Neural crest cell (in vitro differentiated cells): Measurements from ENCODE around the gene CCDC39. TPM values are rescaled to one million over a fixed set of nuclear protein-coding genes. Genes with fewer than 3 reads are reported as not detected.

ENCODE experiments used
- DNase-seq: peaks from one replicate; pipeline ENCODE4 v3.0.0; 2021; ENCODE audit warnings: low read depth, mixed read lengths, low spot score
- H3K27ac Mint-ChIP-seq: one replicate; pipeline ENCODE4 v1.8.0; 2021; ENCODE audit warnings: mild to moderate bottlenecking, mixed read lengths; ENCODE audit not compliant: unreplicated experiment
- H3K27me3 Mint-ChIP-seq: 2 replicates; pipeline ENCODE4 v1.8.0; 2021; ENCODE audit warnings: low read depth, mild to moderate bottlenecking, mixed read lengths
- H3K36me3 Mint-ChIP-seq: 2 replicates; pipeline ENCODE4 v1.8.0; 2021; ENCODE audit warnings: low read depth, mild to moderate bottlenecking, mixed read lengths
- H3K4me1 Mint-ChIP-seq: 2 replicates; pipeline ENCODE4 v1.8.0; 2021; ENCODE audit warnings: mixed read lengths
- H3K4me3 Mint-ChIP-seq: one replicate; pipeline ENCODE4 v1.8.0; 2021; ENCODE audit warnings: mild to moderate bottlenecking, mixed read lengths
- H3K9me3 Mint-ChIP-seq: 2 replicates; pipeline ENCODE4 v1.8.0; 2021; ENCODE audit warnings: mixed read lengths
- total RNA-seq: library from RNA; stranded (reverse); gene quantifications from 2 replicates; pipeline ENCODE4 v1.2.1, GENCODE V29; 2021
- TF ChIP-seq, protein P1 (sequence below): fragments of 200-600 bp; sonication (generic); conservative IDR thresholded peaks from 2 replicates; pipeline ENCODE4 v1.5.0; 2021; ENCODE audit warnings: antibody characterized with exemption, mild to moderate bottlenecking

CCDC39 gene
- total RNA-seq, 1 donor from 2014 or later = 0.07 TPM

DNA sequence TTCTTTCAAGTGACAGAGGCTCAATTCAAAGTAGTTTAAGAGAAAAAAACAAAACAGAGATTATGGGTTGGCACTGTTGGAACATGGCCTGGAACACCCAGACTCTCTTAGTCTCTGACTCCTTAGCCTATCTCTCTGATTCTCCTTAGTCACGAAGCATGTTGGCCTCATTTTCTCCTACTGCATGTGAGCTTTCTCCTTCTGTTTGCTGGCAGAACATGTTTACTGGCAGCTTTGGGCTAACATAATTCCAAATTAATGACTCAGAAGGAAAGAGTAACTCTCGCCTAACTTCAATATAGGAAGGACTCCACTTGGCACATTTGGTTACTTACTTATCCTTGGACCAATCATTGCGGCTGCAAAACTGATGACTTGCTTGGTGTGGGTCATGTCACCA lies 21.7 kb upstream of the CCDC39 start:
- Mint-ChIP-seq H3K9me3 (peaks cover 6% of the 10 kb centered on the region), H3K36me3 (peaks cover 5% of the 10 kb centered on the region), H3K4me3 (no peak overlapping the region), H3K27me3 (peaks cover 17% of the 10 kb centered on the region), H3K27ac (no peak overlapping the region), H3K4me1 (no peaks in the 10 kb centered on the region)
- TF ChIP-seq, protein P1, sequence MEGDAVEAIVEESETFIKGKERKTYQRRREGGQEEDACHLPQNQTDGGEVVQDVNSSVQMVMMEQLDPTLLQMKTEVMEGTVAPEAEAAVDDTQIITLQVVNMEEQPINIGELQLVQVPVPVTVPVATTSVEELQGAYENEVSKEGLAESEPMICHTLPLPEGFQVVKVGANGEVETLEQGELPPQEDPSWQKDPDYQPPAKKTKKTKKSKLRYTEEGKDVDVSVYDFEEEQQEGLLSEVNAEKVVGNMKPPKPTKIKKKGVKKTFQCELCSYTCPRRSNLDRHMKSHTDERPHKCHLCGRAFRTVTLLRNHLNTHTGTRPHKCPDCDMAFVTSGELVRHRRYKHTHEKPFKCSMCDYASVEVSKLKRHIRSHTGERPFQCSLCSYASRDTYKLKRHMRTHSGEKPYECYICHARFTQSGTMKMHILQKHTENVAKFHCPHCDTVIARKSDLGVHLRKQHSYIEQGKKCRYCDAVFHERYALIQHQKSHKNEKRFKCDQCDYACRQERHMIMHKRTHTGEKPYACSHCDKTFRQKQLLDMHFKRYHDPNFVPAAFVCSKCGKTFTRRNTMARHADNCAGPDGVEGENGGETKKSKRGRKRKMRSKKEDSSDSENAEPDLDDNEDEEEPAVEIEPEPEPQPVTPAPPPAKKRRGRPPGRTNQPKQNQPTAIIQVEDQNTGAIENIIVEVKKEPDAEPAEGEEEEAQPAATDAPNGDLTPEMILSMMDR = no peak
- no peak for DNase-seq

DNA sequence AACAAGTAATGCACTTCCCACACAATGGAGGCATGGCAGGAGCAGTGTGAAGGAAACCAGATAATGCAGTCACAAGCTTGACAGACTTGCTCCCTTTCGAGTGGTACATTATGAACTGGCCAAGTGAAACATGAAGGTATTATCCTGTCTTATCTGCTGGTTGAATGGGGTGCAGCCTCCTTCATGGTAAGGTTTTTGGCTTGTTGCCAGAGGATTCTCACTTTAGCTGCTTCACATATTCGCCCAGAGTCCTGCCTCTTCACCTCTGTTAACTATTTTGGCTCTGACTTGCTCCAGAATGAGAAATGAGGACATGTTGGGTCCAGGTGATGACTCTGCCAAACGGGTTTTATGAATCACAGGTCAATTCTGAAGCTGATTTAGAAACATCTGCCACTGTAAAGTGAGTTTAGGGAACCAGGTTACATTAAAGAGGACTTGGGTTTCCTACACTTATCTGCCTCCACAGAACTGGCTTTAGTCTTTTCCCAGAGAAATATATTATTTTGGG lies 19.5 kb upstream of the CCDC39 start:
- TF ChIP-seq, protein P1 = no peak
- Mint-ChIP-seq H3K4me1 (no peaks in the 10 kb centered on the region), H3K27me3 (peaks cover 22% of the 10 kb centered on the region), H3K9me3 (no peaks in the 10 kb centered on the region), H3K36me3 (peaks cover 2% of the 10 kb centered on the region), H3K27ac (no peak overlapping the region), H3K4me3 (no peak overlapping the region)
- no peak for DNase-seq

DNA sequence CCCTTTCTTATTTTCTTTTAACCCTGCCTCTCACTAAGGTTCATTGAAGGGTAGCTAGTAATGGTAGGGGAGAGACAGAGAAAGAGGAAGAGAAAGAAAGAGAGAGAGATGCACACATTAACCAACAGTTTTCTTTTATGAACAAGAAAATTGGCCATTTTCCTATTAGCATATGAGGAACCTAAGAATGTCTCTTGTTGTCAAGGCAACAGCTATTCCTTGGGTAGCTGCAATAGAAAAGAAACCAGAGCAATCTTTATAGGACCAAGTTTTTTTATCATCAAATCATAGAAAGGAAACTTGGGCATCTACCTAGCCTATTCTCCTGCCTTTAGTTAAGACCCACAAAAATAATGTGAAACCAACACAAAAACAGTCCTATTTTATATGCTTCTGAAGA lies 15.0 kb upstream of the CCDC39 start:
- Mint-ChIP-seq H3K27ac (no peak overlapping the region), H3K27me3 (peaks cover 24% of the 10 kb centered on the region), H3K4me3 (no peak overlapping the region), H3K4me1 (no peaks in the 10 kb centered on the region), H3K36me3 (no peaks in the 10 kb centered on the region), H3K9me3 (no peaks in the 10 kb centered on the region)
- no peak for DNase-seq
- TF ChIP-seq, protein P1 = no peak

DNA sequence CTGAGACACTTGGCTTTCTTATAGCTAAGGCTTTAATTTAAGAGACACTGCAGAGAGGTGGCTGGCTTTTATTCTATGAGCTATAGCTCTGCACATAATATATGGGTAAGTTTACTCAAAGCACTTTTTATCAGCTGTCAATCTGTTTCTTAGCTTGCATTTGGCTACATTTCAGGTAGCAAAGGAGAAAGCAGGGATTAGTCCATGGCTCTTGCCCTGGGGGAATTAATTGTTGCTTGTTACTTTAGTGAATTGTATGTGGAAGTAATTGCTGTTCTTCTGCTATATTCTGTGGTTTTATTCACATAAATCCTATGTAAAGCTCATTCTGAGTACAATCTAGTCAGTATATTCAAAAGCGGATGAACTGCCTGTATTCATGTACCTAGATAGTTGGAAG lies 14.4 kb upstream of the CCDC39 start:
- no peaks in the 10 kb centered on the region for H3K9me3 Mint-ChIP-seq

DNA sequence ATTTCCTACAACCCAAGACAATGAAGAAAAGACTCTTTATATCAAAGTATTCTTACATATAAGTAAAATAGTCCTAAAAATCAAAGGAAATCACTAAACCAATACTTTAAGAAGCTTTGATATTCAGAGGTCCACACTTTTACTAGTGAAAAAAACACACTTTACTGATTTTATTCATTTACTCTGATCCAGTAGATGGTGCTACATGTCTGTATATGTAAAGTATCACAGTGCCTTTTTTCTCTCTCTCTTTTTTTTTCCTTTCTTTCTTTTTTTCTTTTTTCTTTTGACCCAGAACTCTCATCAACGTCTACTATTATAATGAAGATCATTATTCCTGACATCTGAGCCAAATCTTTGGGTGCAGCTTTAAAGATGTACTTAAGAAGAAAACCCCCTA lies 10.8 kb upstream of the CCDC39 start:
- Mint-ChIP-seq H3K27ac (no peak overlapping the region), H3K4me3 (no peak overlapping the region), H3K4me1 (no peaks in the 10 kb centered on the region), H3K36me3 (no peaks in the 10 kb centered on the region), H3K9me3 (no peaks in the 10 kb centered on the region), H3K27me3 (peaks cover 42% of the 10 kb centered on the region)
- DNase-seq = no peak
- TF ChIP-seq, protein P1 = peak; percentile 39

More for the DNA sequence above, 14.4 kb upstream of the CCDC39 start:
- Mint-ChIP-seq H3K36me3 (no peaks in the 10 kb centered on the region), H3K27me3 (peaks cover 21% of the 10 kb centered on the region), H3K27ac (no peak overlapping the region), H3K4me1 (no peaks in the 10 kb centered on the region), H3K4me3 (no peak overlapping the region)
- DNase-seq = no peak
- TF ChIP-seq, protein P1 = no peak

DNA sequence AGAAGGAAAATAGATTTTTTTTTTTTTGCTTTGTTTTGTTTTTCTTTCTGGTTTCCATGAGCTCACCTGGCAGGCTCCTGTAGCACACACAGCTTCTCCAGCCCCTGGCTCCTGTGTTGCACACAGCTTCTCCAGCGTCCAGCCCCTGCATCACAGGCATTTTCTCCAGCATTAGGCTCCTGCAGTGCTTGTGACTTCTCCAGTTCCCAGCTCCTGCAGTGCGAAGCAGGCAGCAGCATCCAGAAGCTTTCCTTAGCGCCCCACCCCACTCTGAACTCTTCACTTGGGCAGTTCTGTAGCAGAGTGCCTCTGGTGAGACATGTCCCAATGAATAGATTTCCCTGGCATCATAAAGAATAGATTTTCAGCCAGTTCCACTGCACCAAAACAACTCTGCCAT lies 5.5 kb upstream of the CCDC39 start:
- DNase-seq = no peak

More for the DNA sequence above, 5.5 kb upstream of the CCDC39 start:
- no peak overlapping the region for H3K4me3 Mint-ChIP-seq
- TF ChIP-seq, protein P1 = no peak
- no peak overlapping the region for H3K27ac Mint-ChIP-seq
- peaks cover 4% of the 10 kb centered on the region for H3K4me1 Mint-ChIP-seq
- no peaks in the 10 kb centered on the region for H3K9me3 Mint-ChIP-seq
- no peaks in the 10 kb centered on the region for H3K36me3 Mint-ChIP-seq
- peaks cover 66% of the 10 kb centered on the region for H3K27me3 Mint-ChIP-seq
